KMS-11 (cell line): Measurements from ENCODE around the gene OR6J1.

Source experiments
- H2AFZ ChIP-seq: fragments of 200-600 bp; sonication (generic); 2 replicates; pipeline ENCODE4 v1.6.1; 2016; ENCODE audit warnings: antibody characterized with exemption, mixed run types, low read depth
- H3K27ac ChIP-seq: fragments of 200-600 bp; sonication (generic); 2 replicates; pipeline ENCODE4 v1.6.1; 2016; ENCODE audit warnings: mild to moderate bottlenecking, mixed run types
- H3K27me3 ChIP-seq: fragments of 200-600 bp; sonication (generic); 2 replicates; pipeline ENCODE4 v1.6.1; 2017; ENCODE audit warnings: mild to moderate bottlenecking, low read depth, mixed run types, moderate library complexity; ENCODE audit not compliant: insufficient read depth
- H3K36me3 ChIP-seq: fragments of 200-600 bp; sonication (generic); 2 replicates; pipeline ENCODE4 v1.6.1; 2017; ENCODE audit warnings: mild to moderate bottlenecking, mixed run types; ENCODE audit not compliant: insufficient read depth
- H3K4me1 ChIP-seq: fragments of 200-600 bp; sonication (generic); 2 replicates; pipeline ENCODE4 v1.6.1; 2016; ENCODE audit warnings: mild to moderate bottlenecking, low read depth, mixed run types; ENCODE audit not compliant: poor library complexity, severe bottlenecking
- H3K4me2 ChIP-seq: fragments of 200-600 bp; sonication (generic); 2 replicates; pipeline ENCODE4 v1.7.0; 2016; ENCODE audit warnings: mild to moderate bottlenecking, mixed run types
- H3K4me3 ChIP-seq: fragments of 200-600 bp; sonication (generic); IDR thresholded peaks from 2 replicates; pipeline ENCODE4 v1.6.1; 2017; ENCODE audit warnings: low read depth, low read length, mixed read lengths; ENCODE audit not compliant: insufficient read depth
- H3K79me2 ChIP-seq: fragments of 200-600 bp; sonication (generic); 2 replicates; pipeline ENCODE4 v1.6.1; 2016; ENCODE audit warnings: low read depth, mixed run types; ENCODE audit not compliant: insufficient read depth
- H3K9ac ChIP-seq: fragments of 200-600 bp; sonication (generic); 2 replicates; pipeline ENCODE4 v1.6.1; 2016; ENCODE audit warnings: mild to moderate bottlenecking, mixed run types
- H4K20me1 ChIP-seq: fragments of 200-600 bp; sonication (generic); 2 replicates; pipeline ENCODE4 v1.6.1; 2016; ENCODE audit warnings: mild to moderate bottlenecking, mixed run types; ENCODE audit not compliant: insufficient read depth
- CTCF ChIP-seq: fragments of 200-600 bp; sonication (generic); conservative IDR thresholded peaks from 2 replicates; pipeline ENCODE4 v1.6.1; 2017; ENCODE audit warnings: low read depth, mild to moderate bottlenecking, antibody characterized with exemption, low read length, moderate library complexity, mixed read lengths

The OR6J1 gene

GRCh38 chr14:22594156-22594716 is 49.9 kb downstream of the OR6J1 start:
- H3K4me3 ChIP-seq: no peak overlapping the region
- no peak for TF ChIP-seq CTCF
- H4K20me1 ChIP-seq: no peaks in the 10 kb centered on the region
- H3K4me1 ChIP-seq: peaks cover 40% of the 10 kb centered on the region
- no peak overlapping the region for H2AFZ ChIP-seq
- no peak overlapping the region for H3K4me2 ChIP-seq
- no peaks in the 10 kb centered on the region for H3K27me3 ChIP-seq
- H3K36me3 ChIP-seq: no peaks in the 10 kb centered on the region
- H3K27ac ChIP-seq: no peak overlapping the region
- peaks cover 5% of the 10 kb centered on the region; the same call in 1 of the 2 replicates for H3K79me2 ChIP-seq
- H3K9ac ChIP-seq: no peak overlapping the region

- no peaks in the 10 kb centered on the region for H4K20me1 ChIP-seq
- H3K79me2 ChIP-seq: peaks cover 3% of the 10 kb centered on the region; the same call in 1 of the 2 replicates
- no peak overlapping the region for H3K27ac ChIP-seq
- no peak overlapping the region for H3K9ac ChIP-seq
- H3K4me1 ChIP-seq: peaks cover 40% of the 10 kb centered on the region
- H3K36me3 ChIP-seq: no peaks in the 10 kb centered on the region
- no peak overlapping the region for H2AFZ ChIP-seq
- TF ChIP-seq CTCF: no peak
- no peaks in the 10 kb centered on the region for H3K27me3 ChIP-seq
- no peak overlapping the region for H3K4me3 ChIP-seq
- H3K4me2 ChIP-seq: no peak overlapping the region; the same call in 1 of the 2 replicates
These were observed 50.6 kb downstream of the OR6J1 start for GRCh38 chr14:22593601-22594000.

- no peak for TF ChIP-seq CTCF
- H2AFZ ChIP-seq: no peak overlapping the region
- no peak overlapping the region for H3K9ac ChIP-seq
- no peaks in the 10 kb centered on the region for H4K20me1 ChIP-seq
- no peaks in the 10 kb centered on the region for H3K36me3 ChIP-seq
- H3K79me2 ChIP-seq: peaks cover 7% of the 10 kb centered on the region; the same call in 1 of the 2 replicates
- H3K4me2 ChIP-seq: peak overlapping the region; percentile 27; the same call in 1 of the 2 replicates
- H3K4me1 ChIP-seq: peaks cover 40% of the 10 kb centered on the region
- no peak overlapping the region for H3K27ac ChIP-seq
- no peak overlapping the region for H3K4me3 ChIP-seq
- no peaks in the 10 kb centered on the region for H3K27me3 ChIP-seq
These were observed 51.0 kb downstream of the OR6J1 start for GRCh38 chr14:22593189-22593588.

- Histone ChIP-seq H3K27ac (peak within 1 kb of the TSS; percentile 94), H3K4me1 (peaks cover 67% of the 10 kb centered on the region), H3K27me3 (no peaks in the 10 kb centered on the region), H3K4me3 (no peak within 1 kb of the TSS), H3K9ac (peak within 1 kb of the TSS; percentile 58), H3K4me2 (peak within 1 kb of the TSS; percentile 91), H2AFZ (peak within 1 kb of the TSS; percentile 72), H3K79me2 (peaks cover 40% of the 10 kb centered on the region), H4K20me1 (no peaks in the 10 kb centered on the region), H3K36me3 (no peaks in the 10 kb centered on the region)
- TF ChIP-seq CTCF: no peak
These were observed 54.9 kb downstream of the OR6J1 start, which contains the start of gene DAD1 for GRCh38 chr14:22589096-22589839. Gene DAD1, minus strand, starts transcription at chr14:22589224. Its CDS starts 67 bp downstream, at chr14:22589157.
